Endothelial cell of umbilical vein (primary cell): ENCODE data around the gene SHKBP1. TPM values are rescaled to one million over a fixed set of nuclear protein-coding genes. Genes with fewer than 3 reads are reported as not detected.

Experiments used
- BruUV-seq: library from RNA; stranded (reverse); fragments of 400-500 nt; replicated peaks from 2 replicates; lab custom pipeline; 2021; lab: Mats Ljungman, UMichigan
- CTCF ChIA-PET: fragments of 300-600, 350-600 bp; sonication (Branson Sonifier 250); formaldehyde crosslinking; loops from one replicate; lab custom pipeline; 2021; ENCODE audit warnings: antibody characterized with exemption, inconsistent platforms; lab: Charles Lee
- POLR2A ChIA-PET: fragments of 300-600, 350-600 bp; sonication (Branson Sonifier 250); formaldehyde crosslinking; loops from one replicate; lab custom pipeline; 2021; ENCODE audit warnings: antibody characterized with exemption, inconsistent platforms; lab: Charles Lee
- DNase-seq: peaks from one replicate; pipeline ENCODE4 v3.0.0-alpha.2; 2011; ENCODE audit warnings: low read depth, low spot score
- FAIRE-seq: peaks from 2 replicates; lab custom pipeline; 2011; peaks lifted over from hg19 to GRCh38; lab: Jason Lieb, UNC
- H2AFZ ChIP-seq: 2 replicates; pipeline ENCODE4 v1.6.0; 2012; ENCODE audit warnings: low read depth, low read length, control low read depth, inconsistent platforms
- H3K27ac ChIP-seq: 2 replicates; pipeline ENCODE4 v1.5.1; 2011; ENCODE audit warnings: low read depth, mild to moderate bottlenecking, control low read depth, low read length, moderate library complexity; ENCODE audit not compliant: insufficient read depth
- H3K27me3 ChIP-seq, 2 experiments: 2 replicates each; pipeline versions ENCODE4 v1.6.0 to v1.6.1; 2011; ENCODE audit warnings: low read length in 2 of 2, mixed read lengths in 1 of 2; ENCODE audit not compliant: control insufficient read depth in 2 of 2, insufficient read depth in 2 of 2
- H3K36me3 ChIP-seq, 2 experiments: 2 replicates in 1 of 2; 3 replicates in 1 of 2; pipeline ENCODE4 v1.5.1; 2011; ENCODE audit warnings: low read length in 2 of 2, mild to moderate bottlenecking in 1 of 2, moderate library complexity in 1 of 2; ENCODE audit not compliant: control insufficient read depth in 2 of 2, insufficient read depth in 2 of 2; ENCODE audit errors: extremely low read depth in 1 of 2
- H3K4me1 ChIP-seq: 3 replicates; pipeline ENCODE4 v1.5.1; 2011; ENCODE audit warnings: mild to moderate bottlenecking, low read length; ENCODE audit not compliant: control insufficient read depth, insufficient read depth; ENCODE audit errors: extremely low read depth
- H3K4me2 ChIP-seq: 2 replicates; pipeline ENCODE4 v1.6.1; 2011; ENCODE audit warnings: low read length, control low read depth, mixed read lengths; ENCODE audit not compliant: insufficient read depth
- H3K4me3 ChIP-seq, 3 experiments: fragments of 200-600 bp in 1 of 3; sonication (generic), shearing (Covaris generic) in 1 of 3; replicated peaks in 1 of 3; 2 replicates each; pipeline ENCODE4 v1.5.1; 2011 to 2016; ENCODE audit warnings: control low read depth in 3 of 3, low read length in 3 of 3, mild to moderate bottlenecking in 2 of 3, inconsistent platforms in 1 of 3, low read depth in 1 of 3, moderate library complexity in 1 of 3; ENCODE audit not compliant: insufficient read depth in 1 of 3
- H3K79me2 ChIP-seq: 2 replicates; pipeline ENCODE4 v1.6.0; 2012; ENCODE audit warnings: low read length, inconsistent platforms; ENCODE audit not compliant: control insufficient read depth, insufficient read depth
- H3K9ac ChIP-seq: replicated peaks from 2 replicates; pipeline ENCODE3; 2011; ENCODE audit warnings: low read length, control low read depth; ENCODE audit not compliant: insufficient read depth; ENCODE audit errors: extremely low read depth
- H3K9me1 ChIP-seq: replicated peaks from 3 replicates; pipeline ENCODE4 v1.6.0; 2011; ENCODE audit warnings: mild to moderate bottlenecking, low read length; ENCODE audit not compliant: control insufficient read depth, insufficient read depth; ENCODE audit errors: extremely low read depth
- H3K9me3 ChIP-seq: replicated peaks from 2 replicates; pipeline ENCODE4 v1.5.1; 2012; ENCODE audit warnings: low read length, inconsistent platforms; ENCODE audit not compliant: control insufficient read depth, insufficient read depth
- H4K20me1 ChIP-seq: replicated peaks from 2 replicates; pipeline ENCODE3; 2011; ENCODE audit warnings: mild to moderate bottlenecking, low read length; ENCODE audit not compliant: control insufficient read depth, insufficient read depth; ENCODE audit errors: extremely low read depth
- CTCF ChIP-seq, 2 donors: IDR thresholded peaks; 1 replicate in 1 of 2; 2 replicates in 1 of 2; pipeline ENCODE4 v1.5.1; 2011; ENCODE audit warnings: low read length in 2 of 2, mild to moderate bottlenecking in 2 of 2, moderate library complexity in 2 of 2, control low read depth in 1 of 2, inconsistent platforms in 1 of 2, low read depth in 1 of 2; ENCODE audit not compliant: insufficient read depth in 1 of 2; ENCODE audit errors: extremely low read depth in 1 of 2
- EZH2 ChIP-seq: IDR thresholded peaks from 2 replicates; pipeline ENCODE4 v1.6.1; 2012; ENCODE audit warnings: borderline replicate concordance, low read depth, mild to moderate bottlenecking, moderate library complexity, low read length, inconsistent platforms; ENCODE audit not compliant: severe bottlenecking
- FOS ChIP-seq: IDR thresholded peaks from 2 replicates; pipeline ENCODE4 v1.6.1; 2011; ENCODE audit warnings: mild to moderate bottlenecking, low read length, moderate library complexity, borderline replicate concordance; ENCODE audit not compliant: insufficient read depth
- GATA2 ChIP-seq: IDR thresholded peaks from 2 replicates; pipeline ENCODE4 v1.7.0; 2011; ENCODE audit warnings: low read depth, mild to moderate bottlenecking, moderate library complexity, mixed read lengths, low read length; ENCODE audit not compliant: insufficient read length, insufficient read depth
- JUN ChIP-seq: IDR thresholded peaks from 2 replicates; pipeline ENCODE4 v1.6.1; 2011; ENCODE audit warnings: borderline replicate concordance, low read depth; ENCODE audit not compliant: insufficient read length, insufficient read depth
- MAX ChIP-seq: IDR thresholded peaks from 2 replicates; pipeline ENCODE4 v1.6.1; 2011; ENCODE audit not compliant: insufficient read depth, insufficient read length
- MYC ChIP-seq: IDR thresholded peaks from one replicate; pipeline ENCODE4 v1.6.1; 2011; ENCODE audit warnings: mild to moderate bottlenecking, low read depth, low read length
- POLR2A ChIP-seq: IDR thresholded peaks from 2 replicates; pipeline ENCODE4 v1.6.1; 2012; ENCODE audit warnings: low read depth, mild to moderate bottlenecking, control low read depth, low read length
- POLR2AphosphoS5 ChIP-seq: IDR thresholded peaks from 2 replicates; pipeline ENCODE4 v1.6.1; 2012; ENCODE audit warnings: low read depth, mild to moderate bottlenecking, control low read depth, low read length, moderate library complexity; ENCODE audit not compliant: insufficient read depth
- dilution Hi-C: fragments of 300-500 bp; cut with MboI; formaldehyde crosslinking; loops from one replicate; pipeline ENCODE4 v1.15.0; 2019; ENCODE audit warnings: low sequenced_read_pairs; ENCODE audit not compliant: extremely low pct_ligation_motif_present
- intact Hi-C: fragments of 100-400 bp; cut with micrococcal nuclease; formaldehyde crosslinking; loops from one replicate; pipeline ENCODE4 v1.10.0; 2022
- polyA plus RNA-seq, 4 experiments: library from polyadenylated mRNA; depleted of rRNA in 3 of 4; stranded (reverse) in 3 of 4; unstranded in 1 of 4; fragments of >200 nt; gene quantifications; 2 replicates each; pipeline versions ENCODE4 v1.2.1 to v1.2.3, GENCODE V29; 2011 to 2012; ENCODE audit warnings: missing spikeins in 1 of 4
- total RNA-seq: library from RNA; stranded (reverse); gene quantifications from 2 replicates; pipeline ENCODE4 v1.2.3, GENCODE V29; 2021

The SHKBP1 gene
- total and polyA plus RNA-seq, 2 donors (not counting 3 experiments of a cell fraction or from before 2014, with no cell fraction given) = 106 to 113 TPM

GRCh38 chr19:40534148-40534547 is 42.5 kb upstream of the SHKBP1 start:
- Histone ChIP-seq H3K4me3 (no peak overlapping the region), H3K27me3 (no peaks in the 10 kb centered on the region), H3K4me1 (no peaks in the 10 kb centered on the region), H3K27ac (no peak overlapping the region), H3K36me3 (no peaks in the 10 kb centered on the region), H3K9ac (no peak overlapping the region), H3K4me2 (no peak overlapping the region), H4K20me1 (no peaks in the 10 kb centered on the region), H3K9me1 (no peaks in the 10 kb centered on the region), H3K79me2 (no peaks in the 10 kb centered on the region), H2AFZ (no peak overlapping the region), H3K9me3 (no peaks in the 10 kb centered on the region)
- dilution Hi-C loops (no loop called here), intact Hi-C loops (no loop called here)
- DNase-seq = no peak
- TF ChIP-seq JUN (no peak), POLR2AphosphoS5 (no peak), GATA2 (no peak), FOS (no peak), POLR2A (no peak), MYC (no peak), CTCF (IDR thresholded peaks at IDR 0.05; ENCODE audit: extremely low read depth in 1 of 2, insufficient read depth in 1 of 2, low read depth in 1 of 2, low read length in 2 of 2) (no peak), EZH2 (no peak), MAX (no peak)
- no peak for FAIRE-seq
- POLR2A ChIA-PET = no interaction called here
- CTCF ChIA-PET = interaction anchor here (1.4 to 3.0 kb wide), 5 partner anchors 11 to 229 kb away, joined by 3 to 11 read pairs (median 7); no protein-coding TSS in a partner anchor
- BruUV-seq = no TSS peak
